Activated naive CD4-positive, alpha-beta T cell treated with anti-CD3 and anti-CD28 coated beads, Interleukin-2, amount 50 U/mL, for 72 hours (primary cell): Measurements from ENCODE around the gene HAS3. TPM values are rescaled to one million over a fixed set of nuclear protein-coding genes. Genes with fewer than 3 reads are reported as not detected.
"Not testable (repeated sequence)": the region's sequence is repeated elsewhere in the genome, so short reads cannot be mapped to it uniquely, and the experiment has no call there.

Experiments used
- ATAC-seq, 2 donors: fragments of 150-1000 bp; cut with Tn5 transposase; 2 replicates each; pipeline ENCODE4 v1.10.0; 2021; ENCODE audit warnings: mild to moderate bottlenecking in 2 of 2, moderate library complexity in 2 of 2
- DNase-seq, 2 donors: peaks; one replicate each; pipeline ENCODE4 v3.0.0; 2021 to 2022; ENCODE audit warnings: low spot score in 2 of 2
- H3K27ac Mint-ChIP-seq, 2 donors: one replicate each; pipeline ENCODE4 v1.8.0; 2022; ENCODE audit warnings: mild to moderate bottlenecking in 2 of 2, mixed read lengths in 2 of 2
- H3K36me3 Mint-ChIP-seq, 2 donors: one replicate each; pipeline ENCODE4 v1.8.0; 2022; ENCODE audit warnings: mixed read lengths in 2 of 2
- H3K9me3 Mint-ChIP-seq, 2 donors: one replicate each; pipeline ENCODE4 v1.8.0; 2022; ENCODE audit warnings: mixed read lengths in 2 of 2
- total RNA-seq, 2 donors: library from RNA; stranded (reverse); gene quantifications; one replicate each; pipeline ENCODE4 v1.2.3, GENCODE V29; 2022

The HAS3 gene
- total RNA-seq, 2 donors from 2014 or later = 0.31 to 0.61 TPM

DNA sequence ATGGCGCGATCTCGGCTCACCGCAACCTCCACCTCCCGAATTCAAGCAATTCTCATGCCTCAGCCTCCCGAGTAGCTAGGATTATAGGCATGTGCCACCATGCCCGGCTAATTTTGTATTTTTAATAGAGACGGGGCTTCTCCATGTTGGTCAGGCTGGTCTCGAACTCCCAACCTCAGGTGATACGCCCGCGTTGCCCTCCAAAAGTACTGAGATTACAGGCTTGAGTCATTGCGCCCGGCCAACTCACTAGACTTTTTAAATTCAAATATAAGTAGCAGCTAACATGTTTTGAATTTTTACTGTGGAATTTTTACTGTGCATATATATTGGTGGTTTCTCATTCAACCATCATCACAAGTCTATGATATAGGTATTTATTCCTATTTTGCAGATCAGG lies 19.5 kb downstream of the HAS3 start:
- H3K9me3 Mint-ChIP-seq, DNase-seq, ATAC-seq: not testable (repeated sequence)
- Mint-ChIP-seq H3K36me3 (peaks cover 0 to 16% of the 10 kb centered on the region in 2 donors), H3K27ac (peak overlapping the region in 1 of 2 donors; percentile 17)

DNA sequence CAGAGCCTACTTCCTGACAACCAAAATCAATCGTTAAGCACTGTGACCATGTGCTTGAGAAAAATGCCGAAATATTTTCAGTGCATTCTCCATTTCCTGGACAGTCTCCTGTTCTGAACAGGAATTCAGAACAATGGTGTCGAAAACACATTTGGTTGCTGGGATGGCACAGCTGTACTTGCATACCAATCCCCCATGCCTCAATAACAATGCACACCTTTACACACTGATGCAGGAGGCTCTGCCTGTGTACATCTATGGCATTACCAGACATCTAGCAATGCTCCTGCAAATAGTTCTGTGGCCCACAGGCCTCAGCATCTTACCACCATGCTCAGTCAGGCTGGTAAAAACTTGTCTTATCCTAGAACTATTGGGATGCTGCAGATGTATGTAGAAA lies 20.8 kb downstream of the HAS3 start:
- ATAC-seq = no peak
- no peak overlapping the region for H3K27ac Mint-ChIP-seq
- no peaks in the 10 kb centered on the region for H3K9me3 Mint-ChIP-seq
- H3K36me3 Mint-ChIP-seq = peaks cover 3 to 11% of the 10 kb centered on the region in 2 donors
- no peak for DNase-seq

- ATAC-seq, H3K9me3 Mint-ChIP-seq, H3K27ac Mint-ChIP-seq: not testable (repeated sequence)
These were observed 21.3 kb downstream of the HAS3 start for GRCh38 chr16:69126801-69127200.

GRCh38 chr16:69127966-69128510 lies 22.6 kb downstream of the HAS3 start:
- peak overlapping the region in 1 of 2 donors; percentile 5 for H3K27ac Mint-ChIP-seq
- H3K36me3 Mint-ChIP-seq = peaks cover 13 to 23% of the 10 kb centered on the region in 2 donors
- ATAC-seq = no peak
- H3K9me3 Mint-ChIP-seq = no peaks in the 10 kb centered on the region
- no peak for DNase-seq

More at GRCh38 chr16:69126801-69127200, 21.3 kb downstream of the HAS3 start:
- H3K36me3 Mint-ChIP-seq = peaks cover 9 to 16% of the 10 kb centered on the region in 2 donors
- DNase-seq = not testable (repeated sequence)

- Mint-ChIP-seq H3K27ac (peak overlapping the region in 1 of 2 donors; percentile 94), H3K36me3 (peaks cover 26 to 32% of the 10 kb centered on the region in 2 donors)
These were observed 25.0 kb downstream of the HAS3 start for GRCh38 chr16:69130461-69130860.

GRCh38 chr16:69131167-69131838 lies 25.9 kb downstream of the HAS3 start:
- Mint-ChIP-seq H3K27ac (peak overlapping the region; percentile 94), H3K9me3 (no peaks in the 10 kb centered on the region), H3K36me3 (peaks cover 26 to 32% of the 10 kb centered on the region in 2 donors)
- DNase-seq (no peak), ATAC-seq (no peak)

More at GRCh38 chr16:69130461-69130860, 25.0 kb downstream of the HAS3 start:
- no peaks in the 10 kb centered on the region for H3K9me3 Mint-ChIP-seq
- DNase-seq (no peak), ATAC-seq (no peak)

GRCh38 chr16:69131839-69132423 lies 26.5 kb downstream of the HAS3 start:
- H3K36me3 Mint-ChIP-seq = peaks cover 26 to 32% of the 10 kb centered on the region in 2 donors
- H3K27ac Mint-ChIP-seq = peak overlapping the region; percentile 94
- DNase-seq (peak in 1 of 2 donors; percentile 67), ATAC-seq (peak; percentile 46 to 65)
- no peaks in the 10 kb centered on the region for H3K9me3 Mint-ChIP-seq

- Mint-ChIP-seq H3K9me3 (no peaks in the 10 kb centered on the region), H3K36me3 (peaks cover 31% of the 10 kb centered on the region in 2 donors), H3K27ac (peak within 1 kb of the TSS; percentile 94 to 96)
- DNase-seq (peak; percentile 89 to 90), ATAC-seq (peak; percentile 97 to 98)
These were observed 27.2 kb downstream of the HAS3 start, which contains the start of the genes CHTF8 and UTP4 for GRCh38 chr16:69132424-69133252. Gene CHTF8, minus strand, starts transcription at chr16:69132588. Its CDS starts 11,130 bp downstream, at chr16:69121458. Gene UTP4, plus strand, starts transcription at chr16:69132649. Its CDS starts 811 bp downstream, at chr16:69133460.

- H3K27ac Mint-ChIP-seq = peak overlapping the region; percentile 94 to 96
- H3K36me3 Mint-ChIP-seq = peaks cover 32 to 33% of the 10 kb centered on the region in 2 donors
- H3K9me3 Mint-ChIP-seq = no peaks in the 10 kb centered on the region
- ATAC-seq (no peak), DNase-seq (no peak)
These were observed 28.0 kb downstream of the HAS3 start for GRCh38 chr16:69133373-69133954.

DNA sequence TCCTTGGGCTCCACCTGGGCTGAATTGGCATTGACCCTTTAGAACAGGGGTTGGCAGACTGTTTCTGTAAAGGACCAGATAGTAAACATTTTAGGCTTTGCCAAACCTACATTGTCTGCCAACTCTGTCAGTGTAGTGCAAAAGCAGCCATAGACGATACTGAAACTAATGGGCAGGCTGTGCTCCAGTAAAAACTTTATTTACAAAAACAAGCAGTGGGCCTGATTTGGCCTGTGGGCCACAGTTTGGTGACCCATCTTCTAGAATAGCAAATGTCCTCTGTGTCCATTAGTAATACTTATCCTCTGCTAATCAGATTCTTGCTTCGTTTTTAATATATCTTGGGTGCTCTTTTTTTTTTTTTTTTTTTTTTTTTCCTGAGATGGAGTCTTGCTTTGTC lies 33.2 kb downstream of the HAS3 start:
- Mint-ChIP-seq H3K27ac (no peak overlapping the region), H3K36me3 (peaks cover 21 to 25% of the 10 kb centered on the region in 2 donors), H3K9me3 (no peaks in the 10 kb centered on the region)
- no peak for ATAC-seq
- DNase-seq = no peak

GRCh38 chr16:69139464-69139863 lies 34.0 kb downstream of the HAS3 start:
- peaks cover 16 to 18% of the 10 kb centered on the region in 2 donors for H3K36me3 Mint-ChIP-seq
- not testable (repeated sequence) for H3K9me3 Mint-ChIP-seq, DNase-seq, H3K27ac Mint-ChIP-seq, ATAC-seq

GRCh38 chr16:69141014-69141413 lies 35.6 kb downstream of the HAS3 start:
- Mint-ChIP-seq H3K9me3 (no peaks in the 10 kb centered on the region), H3K27ac (no peak overlapping the region), H3K36me3 (peaks cover 16 to 18% of the 10 kb centered on the region in 2 donors)
- DNase-seq (no peak), ATAC-seq (no peak)

DNA sequence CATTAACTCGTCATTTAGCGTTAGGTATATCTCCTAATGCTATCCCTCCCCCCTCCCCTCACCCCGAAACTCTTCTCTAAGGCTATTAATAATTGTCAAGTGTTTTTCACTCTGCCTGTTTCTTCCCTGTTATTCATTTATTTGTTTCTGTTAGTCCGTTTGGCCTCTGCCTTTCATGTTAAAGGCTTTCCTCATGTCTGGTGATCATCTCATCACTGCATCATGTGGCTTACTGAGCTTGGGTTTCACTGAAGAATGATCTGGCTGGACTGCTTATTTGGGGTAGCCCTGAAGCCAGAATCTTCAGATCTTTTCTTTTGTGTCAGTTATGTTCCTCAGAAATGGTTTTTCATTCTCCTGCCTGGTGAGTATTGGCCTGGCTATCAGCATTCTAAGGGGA lies 36.5 kb downstream of the HAS3 start:
- DNase-seq (no peak), ATAC-seq (no peak)
- Mint-ChIP-seq H3K27ac (no peak overlapping the region), H3K36me3 (peaks cover 16 to 18% of the 10 kb centered on the region in 2 donors), H3K9me3 (no peaks in the 10 kb centered on the region)

DNA sequence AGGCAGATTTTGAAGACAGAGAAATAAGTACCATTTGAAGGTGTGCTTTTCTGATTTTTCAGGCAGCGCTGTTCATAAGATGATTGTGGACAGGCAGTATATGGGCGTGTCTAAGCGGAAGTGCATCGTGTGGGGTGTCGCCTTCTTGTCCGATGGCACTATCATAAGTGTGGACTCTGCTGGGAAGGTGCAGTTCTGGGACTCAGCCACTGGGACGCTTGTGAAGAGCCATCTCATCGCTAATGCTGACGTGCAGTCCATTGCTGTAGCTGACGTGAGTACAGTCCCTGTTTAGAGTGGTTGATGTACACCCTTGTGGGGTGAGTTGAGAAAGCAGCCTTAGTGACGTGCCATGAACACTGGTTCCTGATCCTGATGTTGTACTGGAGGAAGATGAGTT lies 37.7 kb downstream of the HAS3 start:
- Mint-ChIP-seq H3K27ac (peak overlapping the region; percentile 34 to 77), H3K36me3 (peaks cover 10 to 12% of the 10 kb centered on the region in 2 donors), H3K9me3 (no peaks in the 10 kb centered on the region)
- ATAC-seq (no peak), DNase-seq (no peak)

DNA sequence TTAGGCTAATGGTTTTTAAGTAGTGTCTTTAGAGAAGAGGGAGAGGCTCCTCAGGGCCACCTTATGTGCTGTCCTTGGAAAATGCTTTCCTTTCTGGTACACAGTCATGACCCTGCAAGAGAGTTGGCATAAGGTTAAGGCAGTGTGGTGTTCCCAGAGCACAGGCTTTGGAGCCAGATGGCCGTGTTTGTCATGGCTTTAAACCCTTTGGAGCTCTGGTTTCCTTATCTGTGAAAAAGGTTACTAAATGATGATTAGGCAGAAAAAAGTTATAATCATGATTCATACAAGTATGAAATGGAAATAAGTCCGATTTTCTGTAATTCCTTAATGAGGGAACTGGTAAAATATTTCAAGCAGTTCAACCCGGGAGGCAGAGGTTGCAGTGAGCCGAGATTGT lies 40.2 kb downstream of the HAS3 start:
- no peak for DNase-seq
- H3K36me3 Mint-ChIP-seq = peaks cover 10 to 18% of the 10 kb centered on the region in 2 donors
- H3K27ac Mint-ChIP-seq = no peak overlapping the region
- no peak for ATAC-seq
- H3K9me3 Mint-ChIP-seq = no peaks in the 10 kb centered on the region

DNA sequence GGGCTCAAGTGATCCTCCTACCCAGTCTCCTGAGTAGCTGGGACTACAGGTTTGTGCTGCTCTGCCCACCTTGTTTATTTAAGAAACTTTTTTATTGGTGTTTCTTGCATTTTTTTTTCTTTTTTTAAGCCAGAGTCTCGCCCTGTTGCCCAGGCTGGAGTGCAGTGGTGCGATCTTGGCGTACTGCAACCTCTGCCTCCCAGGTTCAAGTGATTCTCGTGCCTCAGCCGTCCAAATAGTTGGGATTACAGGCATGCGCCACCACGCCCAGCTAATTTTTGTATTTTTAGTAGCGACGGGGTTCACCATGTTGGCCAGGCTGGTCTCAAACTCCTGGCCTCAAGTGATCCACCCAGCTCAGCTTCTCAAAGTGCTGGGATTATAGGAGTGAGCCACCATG lies 44.2 kb downstream of the HAS3 start:
- not testable (repeated sequence) for DNase-seq

More for the DNA sequence above, 44.2 kb downstream of the HAS3 start:
- H3K9me3 Mint-ChIP-seq, ATAC-seq, H3K27ac Mint-ChIP-seq: not testable (repeated sequence)
- peaks cover 5 to 11% of the 10 kb centered on the region in 2 donors for H3K36me3 Mint-ChIP-seq
